Measurements from ENCODE around the gene FAM72C.
"Not testable (repeated sequence)": the region's sequence is repeated elsewhere in the genome, so short reads cannot be mapped to it uniquely, and the experiment has no call there.

The FAM72C gene

DNA sequence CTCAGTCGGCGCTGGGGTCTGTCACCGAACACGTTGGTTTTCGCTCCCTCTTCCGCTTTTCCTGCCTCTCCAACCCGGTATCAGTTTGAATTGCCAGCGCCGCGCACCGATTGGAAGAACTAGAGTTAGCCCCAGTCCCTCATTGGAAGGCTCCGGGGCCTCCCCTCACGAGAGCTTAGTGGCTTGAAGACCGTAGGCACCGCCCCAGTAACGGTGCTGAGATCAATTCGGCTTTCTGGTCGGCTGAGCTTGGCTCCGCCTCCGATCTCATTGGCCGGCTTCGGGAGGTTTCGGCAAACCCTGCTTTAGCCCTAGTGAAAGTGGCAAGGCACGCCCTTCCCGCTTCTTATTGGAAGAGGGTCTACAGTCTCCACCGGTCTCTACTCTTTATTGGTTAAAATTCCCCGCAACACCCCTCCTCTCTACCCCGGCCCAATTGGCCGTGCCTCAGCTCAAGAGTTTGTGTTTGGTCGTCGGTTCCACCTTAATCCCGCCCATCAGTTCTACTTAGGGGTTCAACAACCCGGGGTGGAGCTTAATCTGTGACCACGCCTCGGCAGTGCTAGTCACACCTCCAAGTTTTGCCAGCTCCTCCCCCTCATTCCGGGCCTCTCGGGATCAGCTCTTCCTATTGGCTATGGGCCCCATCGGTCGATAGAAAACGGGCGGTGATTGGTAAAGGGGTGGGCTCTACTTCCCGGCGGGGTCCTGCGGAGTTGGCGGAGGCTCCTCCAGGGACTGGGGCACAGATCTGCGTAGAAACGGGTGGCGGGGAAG, at the start of gene FAM72C:
Gene FAM72C (minus strand): TSS at position 63 of the 777 bp plus-strand sequence. CDS start 845 bp downstream, outside the sequence.
- not testable (repeated sequence) for DNase-seq (ENCODE audit: low read depth in 1 of 2, low spot score in 1 of 2)

- not testable (repeated sequence) for DNase-seq (ENCODE audit: low read depth in 1 of 2, low spot score in 1 of 2)
These were observed 48.4 kb upstream of the FAM72C start for GRCh38 chr1:144020001-144020738.

GRCh38 chr1:144019101-144019500, 47.3 kb upstream of the FAM72C start:
- DNase-seq (ENCODE audit: low read depth in 1 of 2, low spot score in 1 of 2), result not testable (repeated sequence)

DNA sequence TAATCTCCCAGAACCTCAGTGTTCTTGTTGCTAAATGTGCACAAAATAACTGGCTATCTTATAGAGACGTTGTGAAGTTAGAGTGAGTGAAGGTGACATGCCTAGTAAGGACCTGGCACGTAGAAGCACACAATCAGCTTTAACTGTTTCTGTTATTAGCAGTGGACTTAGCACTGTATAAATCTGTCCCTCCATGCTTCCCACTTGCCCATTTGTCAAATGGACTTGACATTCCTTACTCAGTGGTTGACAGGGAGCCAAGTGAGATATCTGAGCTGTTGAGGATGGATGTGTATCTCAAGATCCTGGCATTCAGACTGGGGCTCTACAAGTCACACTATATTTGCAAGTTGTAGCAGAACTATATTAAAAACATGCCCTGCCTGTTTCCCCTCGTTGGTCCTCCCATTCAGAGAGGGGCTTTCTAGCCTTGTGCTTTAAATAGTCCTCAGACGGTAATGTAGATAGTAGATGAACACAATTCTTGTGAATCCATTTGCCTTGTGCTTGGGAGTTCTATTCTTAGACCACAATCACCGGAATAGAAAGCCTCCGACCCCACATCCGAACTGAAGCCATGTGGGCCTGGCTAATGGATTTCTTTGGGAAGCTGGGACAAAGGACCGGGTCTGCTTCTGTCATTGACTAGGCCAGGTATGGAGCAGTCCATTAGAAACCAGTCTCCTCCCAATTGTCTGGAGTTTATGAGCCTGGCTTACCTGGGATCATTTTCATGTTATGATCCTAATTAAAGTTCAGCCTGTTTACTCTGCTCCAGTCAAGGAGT, 43.6 kb upstream of the FAM72C start:
- not testable (repeated sequence) for DNase-seq (ENCODE audit: low read depth in 1 of 2, low spot score in 1 of 2)

GRCh38 chr1:144014528-144014927, 42.7 kb upstream of the FAM72C start:
- DNase-seq (ENCODE audit: low read depth in 1 of 2, low spot score in 1 of 2), result not testable (repeated sequence)

GRCh38 chr1:144014121-144014520, 42.3 kb upstream of the FAM72C start:
- DNase-seq (ENCODE audit: low read depth in 1 of 2, low spot score in 1 of 2), result not testable (repeated sequence)

- DNase-seq (ENCODE audit: low read depth in 1 of 2, low spot score in 1 of 2), result not testable (repeated sequence)
These were observed 40.5 kb upstream of the FAM72C start for GRCh38 chr1:144012168-144012733.

GRCh38 chr1:144009410-144009809, 37.6 kb upstream of the FAM72C start:
- not testable (repeated sequence) for DNase-seq (ENCODE audit: low read depth in 1 of 2, low spot score in 1 of 2)

DNA sequence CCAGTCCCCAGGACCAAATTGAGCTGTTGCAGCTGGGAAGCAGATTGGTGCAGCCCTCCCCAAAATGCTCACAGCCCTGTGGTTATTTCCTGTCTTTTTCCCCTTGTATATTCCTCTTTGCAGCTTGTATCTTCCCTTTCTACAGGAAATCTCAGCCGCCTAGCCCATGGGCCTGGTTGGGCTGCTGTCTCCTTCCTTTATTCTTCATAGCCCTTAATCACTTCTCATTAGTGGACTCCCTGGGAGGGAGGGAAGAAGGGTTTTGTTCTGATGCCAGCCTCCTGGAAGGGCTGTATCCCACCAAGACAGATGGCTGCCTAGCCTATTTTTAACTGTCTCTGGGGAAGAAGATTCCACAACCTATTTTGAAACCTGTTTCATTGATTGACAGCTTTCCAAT, 32.5 kb upstream of the FAM72C start:
- DNase-seq (ENCODE audit: low read depth in 1 of 2, low spot score in 1 of 2), result not testable (repeated sequence)

GRCh38 chr1:144003306-144004029, 31.7 kb upstream of the FAM72C start:
- DNase-seq (ENCODE audit: low read depth in 1 of 2, low spot score in 1 of 2), result not testable (repeated sequence)

- not testable (repeated sequence) for DNase-seq (ENCODE audit: low read depth in 1 of 2, low spot score in 1 of 2)
These were observed 30.5 kb upstream of the FAM72C start for GRCh38 chr1:144002141-144002881.

DNA sequence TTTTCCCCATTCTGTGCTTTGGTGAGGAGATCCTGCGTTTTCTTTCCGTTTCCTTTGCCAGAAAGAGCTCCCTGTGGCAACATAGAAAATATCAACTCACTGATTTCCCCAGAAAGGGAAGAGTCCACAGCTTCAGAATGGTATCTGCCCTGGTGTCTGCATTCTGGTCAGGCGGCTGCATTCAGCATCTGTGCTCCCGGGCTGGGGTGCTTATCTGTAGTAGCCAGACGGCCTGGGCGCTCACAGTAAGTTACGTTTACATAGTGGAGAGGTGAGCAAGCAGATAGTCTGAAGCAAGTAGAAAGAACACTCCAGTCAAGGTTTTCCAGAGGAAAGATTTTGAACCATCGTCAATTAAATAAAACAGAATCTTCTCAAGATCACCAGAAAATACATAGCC, 29.3 kb upstream of the FAM72C start:
- DNase-seq (ENCODE audit: low read depth in 1 of 2, low spot score in 1 of 2), result not testable (repeated sequence)

DNA sequence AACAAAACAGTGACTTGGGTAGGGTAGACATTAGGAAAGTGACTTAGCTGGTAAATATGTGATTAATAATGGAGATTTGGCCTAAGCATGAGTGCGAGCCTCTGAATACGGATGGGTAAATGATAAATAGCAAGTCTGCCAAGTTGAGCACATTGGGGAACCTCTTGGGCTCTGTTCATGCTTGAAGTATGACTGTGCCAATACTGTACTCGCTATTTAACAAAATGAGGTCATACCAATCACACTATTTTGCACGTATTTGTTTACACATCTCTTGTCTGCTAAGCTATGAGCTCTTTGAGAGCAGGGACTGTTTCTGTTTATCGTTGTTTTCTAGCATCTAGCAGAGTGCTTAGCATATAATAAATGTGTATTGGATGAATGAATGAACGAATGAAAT, 24.2 kb upstream of the FAM72C start:
- DNase-seq (ENCODE audit: low read depth in 1 of 2, low spot score in 1 of 2), result not testable (repeated sequence)

DNA sequence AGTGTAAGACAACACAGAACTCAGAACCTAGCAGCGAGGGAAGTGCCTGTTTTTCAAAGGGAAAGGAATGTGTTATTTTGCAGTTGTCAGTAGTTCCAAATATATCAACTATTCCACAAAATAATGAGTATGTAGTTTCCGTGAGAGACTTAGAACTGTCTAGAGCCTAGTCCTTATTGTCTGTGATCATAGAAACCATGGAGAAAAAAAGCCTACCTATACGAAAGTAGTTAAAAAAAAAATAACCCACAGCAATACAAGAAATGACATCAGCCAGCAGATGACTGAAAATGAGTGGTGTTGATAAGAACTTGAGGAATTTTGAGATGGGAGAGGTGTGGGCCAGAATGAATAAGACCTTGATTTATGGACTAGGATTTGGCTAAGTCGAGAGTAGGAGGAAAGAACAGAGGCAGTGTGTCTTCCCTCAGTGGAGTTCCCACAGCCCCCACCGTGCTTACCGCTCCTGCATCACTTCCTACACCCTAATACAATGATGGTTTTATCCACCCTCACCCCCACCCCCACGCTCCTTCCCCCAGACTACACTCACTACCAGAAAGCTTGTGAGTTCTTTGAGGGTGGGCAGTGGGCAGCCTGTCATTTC, 21.6 kb upstream of the FAM72C start:
- not testable (repeated sequence) for DNase-seq (ENCODE audit: low read depth in 1 of 2, low spot score in 1 of 2)

GRCh38 chr1:143990699-143991098, 18.9 kb upstream of the FAM72C start:
- not testable (repeated sequence) for DNase-seq (ENCODE audit: low read depth in 1 of 2, low spot score in 1 of 2)

GRCh38 chr1:143989719-143990118, 17.9 kb upstream of the FAM72C start:
- DNase-seq (ENCODE audit: low read depth in 1 of 2, low spot score in 1 of 2), result not testable (repeated sequence)

DNA sequence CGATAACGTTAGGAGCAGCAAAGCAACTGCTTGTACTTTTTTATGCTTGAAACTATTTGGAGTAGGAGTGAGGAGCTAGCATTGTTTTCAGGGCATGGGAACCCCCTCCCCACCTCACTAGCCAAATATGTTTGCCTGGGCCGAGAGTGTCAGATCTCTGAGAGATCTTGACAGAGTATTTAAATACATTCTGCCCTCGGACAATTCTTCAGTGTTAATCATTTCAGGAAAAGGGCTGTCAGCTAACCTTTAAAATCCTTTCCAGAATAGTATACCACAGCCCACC, 17.6 kb upstream of the FAM72C start:
- not testable (repeated sequence) for DNase-seq (ENCODE audit: low read depth in 1 of 2, low spot score in 1 of 2)

DNA sequence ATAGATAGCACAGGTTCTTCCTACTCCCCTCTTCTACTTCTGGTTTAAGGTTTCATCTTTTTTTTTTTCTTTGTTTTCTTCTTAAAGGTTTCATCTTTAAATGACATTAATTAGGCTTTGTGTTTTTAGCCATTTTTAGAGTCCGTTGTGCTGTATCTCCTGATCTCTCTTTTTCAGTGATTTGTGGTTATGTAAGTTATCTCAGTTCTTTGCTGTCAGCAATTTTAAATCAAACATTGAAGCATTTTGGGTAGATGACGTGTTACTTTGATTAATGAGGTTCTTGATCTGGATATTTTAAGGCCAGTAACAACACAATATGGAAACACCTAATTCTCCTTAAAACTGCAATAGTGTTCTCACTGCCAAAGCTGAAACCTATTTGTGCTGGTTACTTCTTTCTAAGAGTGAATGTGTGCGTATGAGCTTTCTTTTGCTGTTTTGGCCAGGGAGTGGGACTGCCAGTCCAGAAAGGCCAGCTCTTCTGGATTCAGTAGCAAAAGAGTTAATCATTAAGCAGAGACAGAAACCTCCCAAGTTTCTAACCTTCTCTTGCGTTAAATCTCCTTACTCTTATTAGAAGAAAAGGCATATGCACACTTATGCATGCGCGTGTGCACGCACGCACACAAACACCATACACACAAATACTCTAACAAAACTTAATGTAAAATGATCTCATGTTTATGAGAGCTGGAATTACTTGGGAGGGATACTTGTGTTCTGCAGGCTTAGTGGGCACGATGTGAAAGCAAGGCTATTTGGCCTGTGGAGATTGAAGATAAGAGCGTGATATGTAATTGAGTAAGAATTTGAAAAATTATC, 17.0 kb upstream of the FAM72C start:
- DNase-seq (ENCODE audit: low read depth in 1 of 2, low spot score in 1 of 2), result not testable (repeated sequence)

GRCh38 chr1:143987868-143988267, 16.1 kb upstream of the FAM72C start:
- DNase-seq (ENCODE audit: low read depth in 1 of 2, low spot score in 1 of 2), result not testable (repeated sequence)

All from activated CD4-positive, alpha-beta T cell treated with anti-CD3 and anti-CD28 coated beads, Interleukin-2, amount 50 U/mL, for 24 hours (primary cell).